Calu3 (cell line): Measurements from ENCODE around the gene SYNPR. TPM values are rescaled to one million over a fixed set of nuclear protein-coding genes. Genes with fewer than 3 reads are reported as not detected.

ENCODE experiments used
- BruUV-seq: library from RNA; stranded (reverse); fragments of 400-500 nt; replicated peaks from 2 replicates; lab custom pipeline; 2021; lab: Mats Ljungman, UMichigan
- CTCF ChIA-PET: fragments of 300-600 bp; sonication (Branson Sonifier 250); formaldehyde crosslinking; loops from one replicate; lab custom pipeline; 2022; ENCODE audit warnings: antibody characterized with exemption; lab: Charles Lee
- DNase-seq: peaks from one replicate; pipeline ENCODE4 v3.0.0; 2022
- H3K27ac Mint-ChIP-seq: one replicate; pipeline ENCODE4 v1.8.0; 2022; ENCODE audit warnings: mixed read lengths; ENCODE audit not compliant: unreplicated experiment
- H3K27me3 Mint-ChIP-seq: one replicate; pipeline ENCODE4 v1.8.0; 2022; ENCODE audit warnings: mixed read lengths; ENCODE audit not compliant: unreplicated experiment
- H3K36me3 Mint-ChIP-seq: one replicate; pipeline ENCODE4 v1.8.0; 2022; ENCODE audit warnings: mild to moderate bottlenecking, moderate library complexity, mixed read lengths; ENCODE audit not compliant: insufficient read depth, unreplicated experiment
- H3K4me1 Mint-ChIP-seq: one replicate; pipeline ENCODE4 v1.8.0; 2022; ENCODE audit warnings: mild to moderate bottlenecking, low read depth, mixed read lengths; ENCODE audit not compliant: unreplicated experiment
- H3K4me3 Mint-ChIP-seq: one replicate; pipeline ENCODE4 v1.8.0; 2022; ENCODE audit warnings: mild to moderate bottlenecking, low read depth, moderate library complexity, mixed read lengths; ENCODE audit not compliant: unreplicated experiment
- H3K9me3 Mint-ChIP-seq: one replicate; pipeline ENCODE4 v1.8.0; 2022; ENCODE audit warnings: low read depth, mixed read lengths; ENCODE audit not compliant: unreplicated experiment
- CTCF ChIP-seq: fragments of 200-600 bp; IDR thresholded peaks from one replicate; pipeline ENCODE4 v1.8.0; 2022; ENCODE audit warnings: antibody characterized with exemption; ENCODE audit not compliant: unreplicated experiment
- intact Hi-C: fragments of 100-400 bp; cut with micrococcal nuclease; formaldehyde crosslinking; loops from one replicate; pipeline ENCODE4 v1.10.0; 2022; ENCODE audit not compliant: unreplicated experiment
- total RNA-seq: library from RNA; stranded (reverse); gene quantifications from 2 replicates; pipeline ENCODE4 v1.2.3, GENCODE V29; 2022

Gene SYNPR
- total RNA-seq, 1 experiment from 2014 or later = 0.90 TPM

GRCh38 chr3:63609408-63609807 lies 331.3 kb downstream of the SYNPR start:
- no peak for TF ChIP-seq CTCF
- BruUV-seq = no TSS peak
- intact Hi-C loops = no loop called here
- Mint-ChIP-seq H3K27me3 (no peaks in the 10 kb centered on the region), H3K36me3 (no peaks in the 10 kb centered on the region), H3K9me3 (no peaks in the 10 kb centered on the region), H3K27ac (no peak overlapping the region), H3K4me3 (no peak overlapping the region), H3K4me1 (no peaks in the 10 kb centered on the region)
- DNase-seq = no peak
- CTCF ChIA-PET = no interaction called here

GRCh38 chr3:63609834-63610233 lies 331.7 kb downstream of the SYNPR start:
- Mint-ChIP-seq H3K4me1 (no peaks in the 10 kb centered on the region), H3K36me3 (no peaks in the 10 kb centered on the region), H3K9me3 (no peaks in the 10 kb centered on the region), H3K27ac (no peak overlapping the region), H3K4me3 (no peak overlapping the region), H3K27me3 (no peaks in the 10 kb centered on the region)
- CTCF ChIA-PET = no interaction called here
- no TSS peak for BruUV-seq
- no peak for DNase-seq
- no peak for TF ChIP-seq CTCF
- intact Hi-C loops = no loop called here

- DNase-seq = no peak
- intact Hi-C loops = no loop called here
- Mint-ChIP-seq H3K4me3 (no peak overlapping the region), H3K36me3 (no peaks in the 10 kb centered on the region), H3K4me1 (no peaks in the 10 kb centered on the region), H3K27me3 (no peaks in the 10 kb centered on the region), H3K9me3 (no peaks in the 10 kb centered on the region), H3K27ac (no peak overlapping the region)
- no TSS peak for BruUV-seq
- TF ChIP-seq CTCF = no peak
- CTCF ChIA-PET = no interaction called here
These were observed 333.3 kb downstream of the SYNPR start for GRCh38 chr3:63611382-63611781.

GRCh38 chr3:63613561-63613960 lies 335.5 kb downstream of the SYNPR start:
- H3K4me3 Mint-ChIP-seq = no peak overlapping the region
- no TSS peak for BruUV-seq

More at GRCh38 chr3:63613561-63613960, 335.5 kb downstream of the SYNPR start:
- intact Hi-C loops = no loop called here
- Mint-ChIP-seq H3K27ac (no peak overlapping the region), H3K9me3 (no peaks in the 10 kb centered on the region), H3K27me3 (no peaks in the 10 kb centered on the region), H3K4me1 (no peaks in the 10 kb centered on the region), H3K36me3 (no peaks in the 10 kb centered on the region)
- no peak for DNase-seq
- CTCF ChIA-PET = interaction anchor here (0.6 kb wide), 1 partner anchor 171 kb away, joined by 5 read pairs; no protein-coding TSS in a partner anchor
- TF ChIP-seq CTCF = no peak
